ENCODE results near the gene SLC48A1. TPM values are rescaled to one million over a fixed set of nuclear protein-coding genes. Genes with fewer than 3 reads are reported as not detected.

SLC48A1 gene
- total and polyA plus RNA-seq, 10 of the 15 experiments (the other 5 are each of a cell fraction or from before 2014, with no cell fraction given): 1.1 to 4.9 (median 1.9) TPM

- no peaks in the 10 kb centered on the region for H3K79me2 ChIP-seq (ENCODE audit: control insufficient read depth, insufficient read depth, low read length)
- BruUV-seq (replicated peaks): no TSS peak
- ATAC-seq (peak; percentile 71), FAIRE-seq (no peak), DNase-seq (ENCODE audit: low read depth, low spot score) (no peak)
- H2AFZ ChIP-seq (ENCODE audit: control insufficient read depth, low read depth, low read length): no peak overlapping the region
- H3K9ac ChIP-seq (ENCODE audit: control insufficient read depth, insufficient read depth, low read length): no peak overlapping the region
- H3K9me3 ChIP-seq (replicated peaks; ENCODE audit: control insufficient read depth, insufficient read depth, low read length): no peaks in the 10 kb centered on the region
- in situ Hi-C loops (cut with MboI) (no loop called here), intact Hi-C loops (cut with micrococcal nuclease; ENCODE audit: unreplicated experiment) (no loop called here)
- ChIA-PET RAD21 (ENCODE audit: unreplicated experiment) (interaction anchor here (0.7 to 7.8 kb wide), 18 partner anchors 8 to 206 kb away, joined by 3 to 327 read pairs (median 9); partner anchors contain the start of genes ENDOU, RAPGEF3, RPAP3 and SLC48A1), SMC1A (ENCODE audit: uncharacterized antibody, unreplicated experiment) (interaction anchor here (0.7 to 10.3 kb wide), 18 partner anchors 10 to 709 kb away, joined by 3 to 277 read pairs (median 6); partner anchors contain the start of genes ENDOU, RAPGEF3 and SLC48A1), CTCF (interaction anchor here (0.6 to 10.4 kb wide), 28 partner anchors 9 to 367 kb away, joined by 3 to 814 read pairs (median 6); partner anchors contain the start of genes ENDOU, RAPGEF3, RPAP3 and SLC48A1), POLR2A (interaction anchor here (0.8 to 5.5 kb wide), 5 partner anchors 14 to 67 kb away, joined by 3 to 40 read pairs (median 6); partner anchors contain the start of gene RAPGEF3)
- H3K27me3 ChIP-seq (replicated peaks in 1 of 2; ENCODE audit: control insufficient read depth in 2 of 2, insufficient read depth in 2 of 2, low read length in 1 of 2): no peaks in the 10 kb centered on the region
- H3K4me1 ChIP-seq (ENCODE audit: control insufficient read depth, insufficient read depth, low read length): peaks cover 25% of the 10 kb centered on the region
- TF ChIP-seq, protein P1, sequence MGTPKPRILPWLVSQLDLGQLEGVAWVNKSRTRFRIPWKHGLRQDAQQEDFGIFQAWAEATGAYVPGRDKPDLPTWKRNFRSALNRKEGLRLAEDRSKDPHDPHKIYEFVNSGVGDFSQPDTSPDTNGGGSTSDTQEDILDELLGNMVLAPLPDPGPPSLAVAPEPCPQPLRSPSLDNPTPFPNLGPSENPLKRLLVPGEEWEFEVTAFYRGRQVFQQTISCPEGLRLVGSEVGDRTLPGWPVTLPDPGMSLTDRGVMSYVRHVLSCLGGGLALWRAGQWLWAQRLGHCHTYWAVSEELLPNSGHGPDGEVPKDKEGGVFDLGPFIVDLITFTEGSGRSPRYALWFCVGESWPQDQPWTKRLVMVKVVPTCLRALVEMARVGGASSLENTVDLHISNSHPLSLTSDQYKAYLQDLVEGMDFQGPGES (IDR thresholded peaks at IDR 0.05): no peak
- TF ChIP-seq ZBED1 (IDR thresholded peaks at IDR 0.05; ENCODE audit: borderline replicate concordance): no peak
- TF ChIP-seq TCF7 (IDR thresholded peaks at IDR 0.05; ENCODE audit: borderline replicate concordance): no peak
- no peak for TF ChIP-seq SIN3A (IDR thresholded peaks at IDR 0.05; ENCODE audit: low read depth, low read length)
- TF ChIP-seq, protein P2, sequence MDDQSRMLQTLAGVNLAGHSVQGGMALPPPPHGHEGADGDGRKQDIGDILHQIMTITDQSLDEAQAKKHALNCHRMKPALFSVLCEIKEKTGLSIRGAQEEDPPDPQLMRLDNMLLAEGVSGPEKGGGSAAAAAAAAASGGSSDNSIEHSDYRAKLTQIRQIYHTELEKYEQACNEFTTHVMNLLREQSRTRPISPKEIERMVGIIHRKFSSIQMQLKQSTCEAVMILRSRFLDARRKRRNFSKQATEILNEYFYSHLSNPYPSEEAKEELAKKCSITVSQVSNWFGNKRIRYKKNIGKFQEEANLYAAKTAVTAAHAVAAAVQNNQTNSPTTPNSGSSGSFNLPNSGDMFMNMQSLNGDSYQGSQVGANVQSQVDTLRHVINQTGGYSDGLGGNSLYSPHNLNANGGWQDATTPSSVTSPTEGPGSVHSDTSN (IDR thresholded peaks at IDR 0.05; ENCODE audit: insufficient replicate concordance, low read depth, low read length): no peak
- no peak for TF ChIP-seq RFX5 (IDR thresholded peaks at IDR 0.05; ENCODE audit: low read depth, low read length)
- TF ChIP-seq, protein P3, sequence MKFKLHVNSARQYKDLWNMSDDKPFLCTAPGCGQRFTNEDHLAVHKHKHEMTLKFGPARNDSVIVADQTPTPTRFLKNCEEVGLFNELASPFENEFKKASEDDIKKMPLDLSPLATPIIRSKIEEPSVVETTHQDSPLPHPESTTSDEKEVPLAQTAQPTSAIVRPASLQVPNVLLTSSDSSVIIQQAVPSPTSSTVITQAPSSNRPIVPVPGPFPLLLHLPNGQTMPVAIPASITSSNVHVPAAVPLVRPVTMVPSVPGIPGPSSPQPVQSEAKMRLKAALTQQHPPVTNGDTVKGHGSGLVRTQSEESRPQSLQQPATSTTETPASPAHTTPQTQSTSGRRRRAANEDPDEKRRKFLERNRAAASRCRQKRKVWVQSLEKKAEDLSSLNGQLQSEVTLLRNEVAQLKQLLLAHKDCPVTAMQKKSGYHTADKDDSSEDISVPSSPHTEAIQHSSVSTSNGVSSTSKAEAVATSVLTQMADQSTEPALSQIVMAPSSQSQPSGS (IDR thresholded peaks at IDR 0.05; ENCODE audit: low read length): no peak
- TF ChIP-seq BCL11A (IDR thresholded peaks at IDR 0.05; ENCODE audit: low read depth, low read length): no peak
- no peak for TF ChIP-seq DPF2 (IDR thresholded peaks at IDR 0.05)
- TF ChIP-seq LARP7 (IDR thresholded peaks at IDR 0.05): no peak
- TF ChIP-seq NR2F1 (conservative IDR thresholded peaks at IDR 0.05): no peak
- TF ChIP-seq, protein P4, sequence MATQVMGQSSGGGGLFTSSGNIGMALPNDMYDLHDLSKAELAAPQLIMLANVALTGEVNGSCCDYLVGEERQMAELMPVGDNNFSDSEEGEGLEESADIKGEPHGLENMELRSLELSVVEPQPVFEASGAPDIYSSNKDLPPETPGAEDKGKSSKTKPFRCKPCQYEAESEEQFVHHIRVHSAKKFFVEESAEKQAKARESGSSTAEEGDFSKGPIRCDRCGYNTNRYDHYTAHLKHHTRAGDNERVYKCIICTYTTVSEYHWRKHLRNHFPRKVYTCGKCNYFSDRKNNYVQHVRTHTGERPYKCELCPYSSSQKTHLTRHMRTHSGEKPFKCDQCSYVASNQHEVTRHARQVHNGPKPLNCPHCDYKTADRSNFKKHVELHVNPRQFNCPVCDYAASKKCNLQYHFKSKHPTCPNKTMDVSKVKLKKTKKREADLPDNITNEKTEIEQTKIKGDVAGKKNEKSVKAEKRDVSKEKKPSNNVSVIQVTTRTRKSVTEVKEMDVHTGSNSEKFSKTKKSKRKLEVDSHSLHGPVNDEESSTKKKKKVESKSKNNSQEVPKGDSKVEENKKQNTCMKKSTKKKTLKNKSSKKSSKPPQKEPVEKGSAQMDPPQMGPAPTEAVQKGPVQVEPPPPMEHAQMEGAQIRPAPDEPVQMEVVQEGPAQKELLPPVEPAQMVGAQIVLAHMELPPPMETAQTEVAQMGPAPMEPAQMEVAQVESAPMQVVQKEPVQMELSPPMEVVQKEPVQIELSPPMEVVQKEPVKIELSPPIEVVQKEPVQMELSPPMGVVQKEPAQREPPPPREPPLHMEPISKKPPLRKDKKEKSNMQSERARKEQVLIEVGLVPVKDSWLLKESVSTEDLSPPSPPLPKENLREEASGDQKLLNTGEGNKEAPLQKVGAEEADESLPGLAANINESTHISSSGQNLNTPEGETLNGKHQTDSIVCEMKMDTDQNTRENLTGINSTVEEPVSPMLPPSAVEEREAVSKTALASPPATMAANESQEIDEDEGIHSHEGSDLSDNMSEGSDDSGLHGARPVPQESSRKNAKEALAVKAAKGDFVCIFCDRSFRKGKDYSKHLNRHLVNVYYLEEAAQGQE (IDR thresholded peaks at IDR 0.05; ENCODE audit: low read depth, low read length): no peak
- no peak for TF ChIP-seq NR2C2 (IDR thresholded peaks at IDR 0.05; ENCODE audit: borderline replicate concordance, control insufficient read depth, insufficient read length, low read depth)
- TF ChIP-seq EP300 (IDR thresholded peaks at IDR 0.05; ENCODE audit: borderline replicate concordance in 1 of 2, control insufficient read depth in 1 of 2, low read depth in 2 of 2, low read length in 2 of 2): no peak
- no peak for TF ChIP-seq CBX3 (IDR thresholded peaks at IDR 0.05; ENCODE audit: borderline replicate concordance, low read depth)
- no peak for TF ChIP-seq SMAD5 (IDR thresholded peaks at IDR 0.05; ENCODE audit: low read depth)
- no peaks in the 10 kb centered on the region for H3K36me3 ChIP-seq (ENCODE audit: control insufficient read depth in 2 of 2, insufficient read depth in 2 of 2, low read length in 1 of 2)
- H3K4me3 ChIP-seq: no peak overlapping the region
- H3K27ac ChIP-seq (ENCODE audit: control insufficient read depth, insufficient read depth): no peak overlapping the region
- 0% methylated on average over 2 of the region's 4 CpGs for WGBS (ENCODE audit: insufficient coverage, insufficient replicate concordance, low lambda C conversion rate, missing lambda C conversion rate)
- peak overlapping the region; percentile 31 for H3K4me2 ChIP-seq (ENCODE audit: control insufficient read depth, insufficient read depth)
- no peaks in the 10 kb centered on the region for H4K20me1 ChIP-seq (ENCODE audit: control insufficient read depth, insufficient read depth)
Measured at GRCh38 chr12:47741340-47741703, 31.7 kb upstream of the SLC48A1 start.
